Fibroblast of skin of abdomen (primary cell): Measurements from ENCODE around the gene SHROOM2.
A peak's percentile ranks its signal among the peaks of the same experiment; 100 is the strongest.
"Not testable (repeated sequence)": the region's sequence is repeated elsewhere in the genome, so short reads cannot be mapped to it uniquely, and the experiment has no call there.

Experiments
- DNase-seq: peaks from one replicate; pipeline ENCODE4 v3.0.0-alpha.2; 2013

SHROOM2 gene

DNA sequence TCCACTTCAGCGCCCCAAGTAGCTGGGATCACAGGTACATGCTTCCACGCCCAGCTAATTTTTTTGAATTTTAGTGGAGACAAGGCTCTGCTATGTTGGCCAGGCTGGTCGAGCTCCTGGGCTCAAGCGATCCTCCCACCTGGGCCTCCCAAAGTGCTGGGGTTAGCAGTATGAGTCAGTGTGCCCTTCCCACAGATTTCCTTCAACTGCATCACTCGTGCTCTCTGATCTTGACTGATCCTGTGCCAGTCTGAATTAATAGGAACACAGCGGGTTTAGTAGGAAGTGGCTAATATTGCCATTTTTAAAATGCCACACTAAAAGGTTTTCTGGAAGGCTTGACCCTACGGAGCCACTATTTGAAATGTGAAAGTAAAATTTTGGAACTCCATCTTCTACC is 4.3 kb upstream of the SHROOM2 start:
- no peak for DNase-seq

DNA sequence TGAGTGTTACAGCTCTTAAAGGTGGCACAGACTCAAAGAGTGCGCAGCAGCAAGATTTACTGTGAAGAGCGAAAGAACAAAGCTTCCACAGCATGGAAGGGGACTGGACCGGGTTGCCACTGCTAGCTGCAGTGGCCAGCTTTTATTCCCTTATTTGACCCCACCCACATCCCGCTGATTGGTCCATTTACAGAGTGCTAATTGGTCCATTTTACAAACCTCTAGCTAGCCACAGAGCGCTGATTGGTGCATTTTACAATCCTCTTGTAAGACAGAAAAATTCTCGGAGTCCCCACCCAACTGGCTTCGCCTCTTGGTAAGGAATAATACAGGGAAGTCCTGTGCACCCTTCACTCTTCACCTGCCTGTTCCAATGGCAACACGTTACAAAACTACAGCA is 1.9 kb upstream of the SHROOM2 start:
- DNase-seq, result no peak

- no peak for DNase-seq
Measured at GRCh38 chrX:9785254-9785943, 830 bp upstream of the SHROOM2 start.

DNA sequence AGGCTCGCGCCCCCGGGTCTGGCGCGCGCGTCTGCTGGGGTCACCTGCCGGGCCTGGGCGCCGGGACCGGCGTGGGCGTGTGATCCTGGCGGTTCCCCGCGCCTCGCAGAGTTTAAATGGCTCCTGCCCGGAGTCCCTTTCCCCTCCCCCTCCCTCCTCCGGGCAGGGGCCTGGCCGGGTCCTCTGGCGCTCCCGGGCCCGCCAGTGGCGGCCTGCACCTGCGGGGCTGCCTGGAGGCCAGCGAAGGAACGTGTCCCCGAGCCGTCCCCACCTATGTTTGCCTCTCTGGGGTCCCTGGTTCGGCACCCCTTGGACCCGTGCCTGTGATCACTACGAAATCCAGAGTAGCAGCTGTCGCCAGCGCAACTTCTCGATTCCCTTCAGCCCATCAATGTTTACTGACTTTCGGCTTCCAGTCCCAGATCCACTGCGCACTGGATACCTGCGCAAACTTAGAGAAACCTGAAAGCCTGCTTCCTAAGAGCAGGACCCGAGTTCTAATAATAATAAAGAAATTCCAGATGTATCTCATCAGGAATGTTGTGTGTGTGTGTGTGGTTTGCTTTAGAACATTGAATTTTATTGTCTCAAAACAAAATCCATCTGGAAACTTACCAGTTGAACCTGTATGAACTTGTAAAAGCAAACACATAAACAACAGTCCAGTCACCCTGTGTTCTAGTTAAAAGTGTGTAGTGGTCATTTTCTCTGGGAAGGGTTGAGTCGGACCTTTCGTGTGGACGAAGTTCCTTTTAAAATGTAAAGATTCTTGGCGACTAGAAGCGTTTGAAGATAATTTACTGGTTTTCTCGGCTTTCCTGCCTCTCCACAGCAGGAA is 788 bp downstream of the SHROOM2 start:
- DNase-seq, result no peak

GRCh38 chrX:9788911-9789310 is 2.7 kb downstream of the SHROOM2 start:
- no peak for DNase-seq

DNA sequence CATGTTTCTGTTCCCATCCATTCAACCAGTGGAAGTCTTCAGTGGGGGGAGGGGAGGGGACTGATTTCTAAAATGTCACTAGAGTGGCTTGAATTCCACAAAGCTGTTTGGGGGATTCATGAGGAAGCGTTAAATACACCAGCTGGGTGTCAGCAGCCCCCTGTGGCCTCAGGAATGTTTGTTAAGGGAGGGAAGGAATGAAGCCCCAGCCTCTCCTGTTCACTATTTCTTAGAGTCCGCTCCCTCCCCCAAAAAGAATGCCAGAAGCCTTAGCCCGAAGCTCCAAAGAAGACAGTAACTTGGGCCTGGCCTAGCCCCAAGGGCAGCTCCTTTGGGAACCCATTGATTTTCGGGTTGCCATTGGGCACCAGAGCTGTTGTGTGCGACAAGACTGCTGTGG is 3.3 kb downstream of the SHROOM2 start:
- DNase-seq, result no peak

GRCh38 chrX:9790866-9791265 is 4.6 kb downstream of the SHROOM2 start:
- no peak for DNase-seq

DNA sequence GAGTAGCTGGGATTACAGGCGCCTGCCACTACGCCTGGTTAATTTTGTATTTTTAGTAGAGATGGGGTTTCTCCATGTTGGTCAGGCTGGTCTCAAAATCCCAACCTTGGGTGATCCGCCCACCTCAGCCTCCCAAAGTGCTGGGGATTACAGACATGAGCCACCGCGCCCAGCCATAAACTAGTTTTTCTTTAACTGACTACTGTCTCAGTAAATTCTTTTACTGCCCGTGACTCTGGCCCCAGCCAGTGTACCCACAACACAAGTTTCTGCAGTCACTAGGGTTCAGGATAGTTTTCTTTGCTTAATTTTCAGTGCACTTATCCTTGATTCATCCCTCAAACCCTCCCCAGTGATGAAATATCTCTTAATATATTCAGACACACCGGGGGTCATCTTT is 8.3 kb downstream of the SHROOM2 start:
- no peak for DNase-seq

DNA sequence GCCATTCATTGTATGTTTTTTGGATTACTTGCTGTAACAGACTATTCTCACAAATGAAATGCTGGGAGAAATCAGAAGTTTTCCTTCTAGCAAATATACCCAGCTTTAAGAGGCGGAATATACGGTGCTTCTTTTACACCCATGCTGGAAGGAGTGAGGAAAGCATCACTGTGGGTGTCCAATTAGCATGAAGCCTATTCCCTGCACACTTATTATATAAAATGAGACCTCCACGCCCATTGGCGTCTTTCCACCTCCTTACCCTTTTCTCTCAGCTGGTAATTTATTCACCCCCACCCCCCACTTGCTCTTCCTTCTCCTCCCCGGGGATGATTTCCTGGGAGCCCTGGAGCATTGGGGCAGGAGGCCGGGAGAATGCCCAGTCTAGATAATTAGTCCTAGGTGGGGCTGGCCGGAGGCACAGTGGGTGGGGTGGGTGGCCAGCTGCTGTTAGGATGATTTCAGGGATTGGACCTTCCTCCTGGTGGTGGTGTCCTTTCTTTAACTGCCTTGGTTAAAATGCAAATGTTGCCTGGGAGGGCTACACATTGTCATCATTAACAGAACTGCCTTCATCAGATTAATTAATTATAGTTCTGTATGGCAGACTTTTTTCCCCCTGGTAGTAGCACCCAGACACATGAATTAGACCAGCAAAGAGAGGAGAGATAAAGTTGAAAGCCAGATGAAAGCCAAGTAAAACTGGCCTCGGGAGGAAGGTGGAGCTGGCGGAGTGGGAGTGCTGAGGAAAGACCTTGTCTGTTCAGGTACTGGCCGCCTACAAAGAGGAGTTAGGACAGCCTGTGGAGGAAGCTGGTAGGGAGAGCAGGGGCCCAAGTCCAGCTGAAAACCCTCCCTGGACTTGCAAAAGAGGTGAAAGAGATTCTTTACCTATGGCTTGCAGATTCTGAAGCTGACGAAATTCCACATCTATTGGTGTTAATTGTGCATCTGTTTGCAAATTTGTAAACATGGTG is 11.4 kb downstream of the SHROOM2 start:
- no peak for DNase-seq

- no peak for DNase-seq
Measured at GRCh38 chrX:9802737-9803136, 16.5 kb downstream of the SHROOM2 start.

DNA sequence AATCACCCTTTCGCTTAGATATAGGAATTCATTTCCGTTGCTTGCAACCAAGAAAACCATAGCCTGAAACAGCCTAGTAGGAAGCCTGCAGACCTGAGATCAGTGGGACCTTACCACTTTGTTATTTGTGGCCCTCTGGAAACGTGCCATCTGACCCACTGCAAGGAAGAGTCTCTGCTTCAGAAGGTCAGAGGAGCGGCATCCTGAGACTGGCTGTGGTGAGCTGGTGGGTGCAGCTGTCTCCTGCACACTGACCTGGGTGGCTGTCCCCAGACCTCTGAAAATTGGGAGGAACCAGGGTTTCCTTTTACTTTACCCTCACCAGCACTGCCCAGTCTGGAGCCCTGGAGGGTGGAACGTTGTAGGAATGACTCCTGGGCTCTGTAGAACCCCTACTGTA is 18.2 kb downstream of the SHROOM2 start:
- DNase-seq, result no peak

- DNase-seq, result no peak
Measured at GRCh38 chrX:9805956-9806355, 19.7 kb downstream of the SHROOM2 start.

- DNase-seq, result no peak
Measured at GRCh38 chrX:9807355-9808182, 21.3 kb downstream of the SHROOM2 start.

- not testable (repeated sequence) for DNase-seq
Measured at GRCh38 chrX:9809876-9810275, 23.6 kb downstream of the SHROOM2 start.

DNA sequence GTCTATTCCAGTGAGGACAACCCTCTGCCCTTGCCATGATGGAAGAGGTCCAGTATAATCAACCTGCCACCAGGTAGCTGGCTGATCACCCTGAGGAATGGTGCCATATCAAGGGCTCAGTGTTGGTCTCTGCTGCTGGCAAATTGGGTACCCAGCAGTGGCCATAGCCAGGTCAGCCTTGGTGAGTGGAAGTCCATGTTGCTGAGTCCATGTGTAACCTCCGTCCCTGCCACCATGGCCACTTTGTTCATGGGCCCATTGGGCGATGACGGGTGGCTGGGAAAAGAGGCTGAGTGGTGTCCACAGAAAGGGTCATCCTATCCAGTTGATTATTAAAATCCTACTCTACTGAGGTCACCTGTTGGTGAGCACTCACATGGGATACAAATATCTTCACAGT is 24.9 kb downstream of the SHROOM2 start:
- not testable (repeated sequence) for DNase-seq

- peak; percentile 4 for DNase-seq
Measured at GRCh38 chrX:9816084-9816700, 30.0 kb downstream of the SHROOM2 start.

GRCh38 chrX:9821572-9821971 is 35.3 kb downstream of the SHROOM2 start:
- DNase-seq, result no peak

GRCh38 chrX:9824554-9824953 is 38.3 kb downstream of the SHROOM2 start:
- DNase-seq, result no peak

GRCh38 chrX:9825129-9825790 is 39.0 kb downstream of the SHROOM2 start:
- no peak for DNase-seq

GRCh38 chrX:9825966-9826365 is 39.7 kb downstream of the SHROOM2 start:
- no peak for DNase-seq
